GM19455 (cell line): ENCODE measurements around the gene MFSD1.

Experiments used
- ATAC-seq: cut with Tn5 transposase; IDR thresholded peaks from one replicate; pipeline ENCODE4 v1.9.1; 2021; ENCODE audit not compliant: unreplicated experiment

MFSD1 gene

DNA sequence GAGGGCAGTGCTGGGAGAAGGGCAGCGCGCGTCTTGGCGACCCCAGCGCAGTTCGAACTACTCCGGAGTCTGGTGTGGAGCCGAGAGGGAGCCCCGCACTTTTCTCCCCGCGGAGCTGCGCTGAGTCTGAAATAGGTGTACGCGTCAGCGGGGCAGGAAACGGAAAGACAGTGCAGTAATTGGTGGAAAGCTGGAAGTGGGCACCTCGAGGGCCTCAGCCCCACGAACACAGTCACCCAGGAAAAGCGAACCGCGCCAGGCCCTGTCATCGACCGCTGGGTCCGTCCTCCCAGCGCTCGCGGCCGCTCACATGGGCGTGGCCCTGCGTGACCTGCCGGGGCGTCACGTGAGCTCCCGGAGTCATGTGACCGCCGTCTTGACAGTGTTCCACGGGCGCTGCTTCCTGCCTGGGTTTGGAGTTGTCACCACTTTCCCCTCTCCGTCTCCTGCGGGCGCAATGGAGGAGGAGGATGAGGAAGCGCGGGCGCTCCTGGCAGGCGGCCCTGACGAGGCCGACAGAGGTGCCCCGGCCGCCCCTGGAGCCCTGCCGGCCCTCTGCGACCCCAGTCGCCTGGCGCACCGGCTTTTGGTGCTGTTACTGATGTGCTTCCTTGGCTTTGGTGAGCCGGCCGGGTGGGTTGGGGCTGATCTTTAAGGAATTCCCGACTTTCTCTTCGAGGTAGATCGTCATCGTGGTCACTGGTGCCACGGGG, at the start of gene MFSD1:
MFSD1 (plus strand) TSS at position 359 of the 713 bp plus-strand sequence; CDS start at position 458, 99 bp downstream.
- ATAC-seq: peak; percentile 99

DNA sequence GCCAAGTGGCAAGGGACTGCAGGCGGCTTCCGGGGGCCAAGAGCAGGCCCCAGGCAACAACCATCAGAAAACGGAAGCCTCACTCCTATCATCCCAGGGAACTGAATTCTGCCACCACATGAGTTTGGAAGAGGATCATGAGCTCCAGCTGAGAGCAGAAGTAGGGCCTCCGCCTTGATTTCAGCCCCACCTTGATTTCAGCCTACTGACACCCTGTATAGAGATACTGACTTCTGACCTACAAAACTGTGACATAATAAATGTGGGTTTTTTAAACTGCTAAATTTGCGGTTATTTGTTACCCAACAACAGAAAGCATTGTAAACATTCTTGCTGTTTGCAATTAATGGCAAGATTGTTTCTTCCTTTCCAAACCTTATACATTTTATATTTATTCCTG, 48.0 kb upstream of the MFSD1 start:
- ATAC-seq: no peak

DNA sequence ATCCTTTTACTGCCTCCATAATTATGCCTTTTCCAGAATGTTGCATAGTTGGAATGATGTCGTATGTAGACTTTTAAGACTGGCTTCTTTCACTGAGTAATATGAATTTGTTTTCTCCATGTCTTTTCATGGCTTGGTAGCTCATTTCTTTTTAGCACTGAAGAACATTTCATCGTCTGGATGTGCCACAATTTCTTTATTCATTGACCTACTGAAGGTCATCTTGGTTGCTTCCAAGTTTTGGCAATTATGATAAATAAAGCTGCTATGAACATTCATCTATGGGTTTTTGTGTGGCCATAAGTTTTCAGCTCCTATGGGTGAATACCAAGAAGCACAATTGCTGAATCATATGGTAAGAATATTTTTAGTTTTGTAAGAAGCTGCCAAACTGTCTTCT, 46.4 kb upstream of the MFSD1 start:
- no peak for ATAC-seq

DNA sequence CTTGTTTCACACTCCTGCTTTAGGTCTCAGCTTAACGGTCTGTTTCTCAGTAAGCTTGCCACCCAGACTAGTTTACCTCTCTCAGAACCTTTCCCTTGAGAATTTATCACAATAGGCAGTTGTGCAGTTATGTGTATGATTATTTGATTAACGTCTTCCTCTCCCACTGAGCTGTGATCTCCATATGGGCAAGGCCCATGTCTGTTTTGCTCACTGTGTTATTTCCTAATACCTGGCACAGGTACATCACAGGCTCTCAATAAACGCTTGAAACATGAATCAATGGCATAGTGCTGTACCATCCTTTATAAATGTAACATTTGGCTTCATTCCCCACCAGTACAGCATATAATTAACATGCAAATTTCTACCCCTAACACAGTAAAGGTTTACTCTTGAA, 40.5 kb upstream of the MFSD1 start:
- ATAC-seq: no peak

GRCh38 chr3:158762701-158763100, 39.2 kb upstream of the MFSD1 start:
- no peak for ATAC-seq

DNA sequence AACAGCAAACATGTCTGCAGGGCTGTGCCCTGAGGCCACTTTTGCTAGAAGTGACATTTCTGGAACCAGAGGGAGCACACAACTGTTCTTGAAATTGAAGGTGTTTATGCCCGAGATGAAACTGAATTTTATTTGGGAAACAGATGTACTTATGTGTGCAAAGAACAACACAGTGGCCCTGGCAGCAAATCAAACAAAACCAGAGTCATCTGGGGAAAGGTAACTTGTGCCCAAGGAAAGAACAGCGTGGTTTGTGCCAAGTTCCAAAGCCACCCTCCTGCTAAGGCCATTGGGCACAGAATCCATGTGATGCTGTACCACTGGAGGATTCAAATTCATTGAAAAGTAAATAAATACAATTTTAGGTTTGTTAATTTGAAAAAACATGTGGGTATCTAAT, 38.4 kb upstream of the MFSD1 start:
- no peak for ATAC-seq

GRCh38 chr3:158765518-158766205, 36.2 kb upstream of the MFSD1 start:
- ATAC-seq: no peak

DNA sequence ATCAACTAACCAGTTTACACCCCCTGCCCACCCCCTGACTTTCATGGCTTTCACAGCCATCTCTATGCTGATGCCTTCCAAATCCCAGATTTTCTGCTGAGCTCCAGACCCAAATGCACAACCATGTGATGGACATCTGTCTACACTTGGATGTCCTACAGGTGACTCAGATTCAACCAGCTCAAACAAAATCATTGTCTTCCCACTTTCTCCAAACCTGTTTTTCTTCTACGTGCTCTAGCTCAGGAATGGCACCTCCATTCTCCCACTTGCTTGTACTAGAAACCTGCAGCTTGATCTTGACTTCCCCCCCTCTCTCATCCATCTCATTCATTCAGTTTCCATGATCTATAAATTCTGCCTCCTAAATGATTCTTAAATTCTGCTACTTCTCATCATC, 35.5 kb upstream of the MFSD1 start:
- no peak for ATAC-seq

GRCh38 chr3:158768361-158768787, 33.5 kb upstream of the MFSD1 start:
- ATAC-seq: no peak

DNA sequence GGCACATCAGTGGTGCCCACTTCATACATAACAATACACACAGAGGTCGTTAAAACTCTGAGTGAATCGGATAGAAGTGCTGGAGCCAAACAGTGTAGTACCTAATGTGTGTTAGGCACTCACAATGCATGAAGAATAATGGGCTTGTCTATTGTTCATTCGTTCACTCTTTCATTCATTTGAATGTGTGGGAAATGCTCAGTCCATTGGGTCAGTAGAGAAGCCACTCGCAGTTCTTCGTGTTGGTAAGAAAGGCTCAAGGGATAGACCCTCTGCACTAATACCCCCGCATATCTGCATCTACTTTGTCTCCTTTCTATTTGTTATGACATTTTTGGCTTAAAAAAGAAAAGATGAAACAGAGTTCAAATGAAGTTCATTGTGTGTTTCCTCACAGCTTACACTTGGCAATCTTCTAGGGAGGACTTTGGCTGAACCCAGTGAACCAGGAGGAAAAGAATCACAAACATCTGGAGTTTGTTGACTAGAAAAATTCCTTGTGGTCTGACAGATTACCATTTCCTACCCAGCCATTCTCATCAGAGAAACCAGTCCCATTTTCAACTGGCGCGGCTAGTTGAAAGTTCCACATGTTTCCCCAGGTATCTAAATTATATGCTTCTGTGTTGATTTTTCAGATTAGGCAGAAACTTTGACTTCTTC, 32.8 kb upstream of the MFSD1 start:
- no peak for ATAC-seq

DNA sequence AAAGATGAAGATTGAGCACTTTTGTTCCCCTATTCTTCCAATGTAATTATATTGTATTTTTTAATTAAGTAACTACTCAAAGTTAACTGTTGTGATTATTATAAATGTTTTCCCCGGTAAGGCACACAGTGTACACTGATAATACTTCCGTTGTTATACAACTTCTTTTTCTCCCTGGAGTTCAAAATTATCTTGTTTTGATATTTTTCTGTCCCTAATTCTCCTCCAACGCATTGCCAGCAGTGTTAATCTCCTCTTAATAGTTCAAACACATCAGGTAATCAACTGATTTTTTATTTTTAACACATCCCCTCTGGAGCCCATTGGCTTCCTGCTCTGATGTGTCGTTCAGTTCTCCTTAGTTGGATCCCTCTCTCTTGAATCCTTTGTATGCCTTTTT, 32.3 kb upstream of the MFSD1 start:
- no peak for ATAC-seq

- ATAC-seq: no peak
Measured at GRCh38 chr3:158769952-158770740, 31.7 kb upstream of the MFSD1 start.

DNA sequence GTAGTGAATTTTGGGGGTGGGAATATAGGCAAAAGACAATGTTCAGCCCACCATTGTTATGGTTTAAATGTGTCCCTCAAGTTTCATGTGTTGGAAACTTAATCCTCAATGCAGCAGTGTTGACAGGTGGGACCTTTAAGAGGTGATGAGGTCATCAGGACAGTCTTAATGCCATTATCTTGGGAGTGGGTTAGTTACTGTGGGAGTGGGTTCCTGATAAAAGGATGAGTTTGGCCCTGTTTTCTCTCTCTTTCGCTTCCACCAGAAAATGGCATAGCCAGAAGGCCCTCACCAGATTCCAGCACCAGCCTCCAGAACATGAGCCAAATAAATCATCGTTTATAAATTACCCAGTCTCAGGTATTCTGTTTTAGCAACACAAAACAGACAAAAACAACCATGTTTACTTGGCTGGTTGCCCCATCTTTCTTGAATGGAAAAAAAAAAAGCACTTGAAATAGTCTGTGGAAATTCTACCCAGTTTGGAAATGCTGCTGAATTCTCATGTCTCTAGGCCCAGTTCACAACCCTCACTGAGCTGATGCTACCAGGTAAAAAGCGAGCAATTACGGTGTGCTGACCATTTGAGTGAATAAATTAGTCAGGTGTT, 31.0 kb upstream of the MFSD1 start:
- no peak for ATAC-seq

GRCh38 chr3:158771577-158771976, 30.3 kb upstream of the MFSD1 start:
- ATAC-seq: no peak

DNA sequence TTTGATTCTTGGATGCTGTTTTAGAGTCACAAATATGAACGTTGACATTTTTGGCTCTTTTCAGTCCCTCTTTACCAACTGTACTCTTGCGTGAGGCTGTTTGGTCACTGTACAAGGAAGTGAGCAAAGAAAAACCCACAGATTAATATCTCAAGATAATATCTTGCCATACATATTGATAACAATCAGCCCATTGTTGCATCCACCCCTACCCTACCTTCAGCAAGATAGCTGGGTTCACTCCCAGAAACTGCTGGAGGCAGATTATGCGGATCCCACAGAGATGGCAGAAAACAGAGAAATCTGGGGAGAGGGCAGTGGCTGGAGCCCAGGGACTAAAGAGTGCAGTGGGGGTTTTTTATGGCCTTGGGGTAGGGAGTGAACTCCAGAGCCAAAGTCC, 29.9 kb upstream of the MFSD1 start:
- no peak for ATAC-seq

DNA sequence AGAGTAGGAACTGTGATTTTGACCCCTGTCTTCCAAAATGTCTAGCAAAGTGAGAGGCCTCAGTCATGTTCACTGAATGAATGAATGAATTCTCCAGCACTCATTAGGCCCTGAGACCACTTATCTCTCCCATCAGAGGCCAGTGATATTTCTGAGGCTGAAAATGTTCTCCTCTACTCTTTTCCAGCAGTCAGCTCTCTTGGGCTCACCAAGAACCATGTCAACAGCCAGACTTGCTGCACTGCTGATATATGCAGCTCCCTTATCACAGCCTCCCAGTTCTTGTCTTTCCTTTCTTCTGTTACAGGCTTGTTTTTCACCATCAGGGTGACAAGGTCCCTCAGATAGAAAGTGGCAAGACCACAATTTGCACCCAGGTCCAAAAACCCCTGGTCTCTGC, 28.7 kb upstream of the MFSD1 start:
- ATAC-seq: no peak

- ATAC-seq: no peak
Measured at GRCh38 chr3:158773845-158774830, 27.7 kb upstream of the MFSD1 start.

DNA sequence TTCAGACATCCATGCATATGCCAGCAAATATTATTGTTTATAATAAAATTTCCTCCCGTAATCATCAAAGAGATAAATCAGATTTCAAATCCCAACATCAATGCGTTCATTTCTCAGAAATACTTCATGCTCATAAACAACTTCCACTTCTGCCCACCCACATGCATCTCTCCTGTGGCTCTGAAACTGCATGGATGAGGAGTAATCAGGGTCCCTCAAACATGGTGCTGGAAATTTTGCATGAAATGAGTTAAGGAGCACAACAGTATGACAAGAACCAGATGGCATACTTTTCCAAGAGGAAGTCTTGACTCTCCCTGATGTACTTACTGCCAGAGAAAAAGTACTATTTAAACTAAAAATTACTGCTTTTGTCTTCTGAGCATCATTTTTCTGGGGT, 26.9 kb upstream of the MFSD1 start:
- no peak for ATAC-seq
